VCaP (cell line): ENCODE measurements around the gene RASL11B.

Source experiments
- H3K27ac ChIP-seq: fragments of 450-650 bp; 2 replicates; pipeline ENCODE4 v1.5.1; 2017
- TF ChIP-seq, protein P1 (sequence below): fragments of 450-650 bp; conservative IDR thresholded peaks from 2 replicates; pipeline ENCODE4 v1.5.1; 2017; ENCODE audit warnings: mild to moderate bottlenecking, moderate library complexity

RASL11B gene

GRCh38 chr4:52838729-52839586, 23.2 kb upstream of the RASL11B start:
- H3K27ac ChIP-seq: no peak overlapping the region
- TF ChIP-seq, protein P1, sequence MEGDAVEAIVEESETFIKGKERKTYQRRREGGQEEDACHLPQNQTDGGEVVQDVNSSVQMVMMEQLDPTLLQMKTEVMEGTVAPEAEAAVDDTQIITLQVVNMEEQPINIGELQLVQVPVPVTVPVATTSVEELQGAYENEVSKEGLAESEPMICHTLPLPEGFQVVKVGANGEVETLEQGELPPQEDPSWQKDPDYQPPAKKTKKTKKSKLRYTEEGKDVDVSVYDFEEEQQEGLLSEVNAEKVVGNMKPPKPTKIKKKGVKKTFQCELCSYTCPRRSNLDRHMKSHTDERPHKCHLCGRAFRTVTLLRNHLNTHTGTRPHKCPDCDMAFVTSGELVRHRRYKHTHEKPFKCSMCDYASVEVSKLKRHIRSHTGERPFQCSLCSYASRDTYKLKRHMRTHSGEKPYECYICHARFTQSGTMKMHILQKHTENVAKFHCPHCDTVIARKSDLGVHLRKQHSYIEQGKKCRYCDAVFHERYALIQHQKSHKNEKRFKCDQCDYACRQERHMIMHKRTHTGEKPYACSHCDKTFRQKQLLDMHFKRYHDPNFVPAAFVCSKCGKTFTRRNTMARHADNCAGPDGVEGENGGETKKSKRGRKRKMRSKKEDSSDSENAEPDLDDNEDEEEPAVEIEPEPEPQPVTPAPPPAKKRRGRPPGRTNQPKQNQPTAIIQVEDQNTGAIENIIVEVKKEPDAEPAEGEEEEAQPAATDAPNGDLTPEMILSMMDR: no peak

DNA sequence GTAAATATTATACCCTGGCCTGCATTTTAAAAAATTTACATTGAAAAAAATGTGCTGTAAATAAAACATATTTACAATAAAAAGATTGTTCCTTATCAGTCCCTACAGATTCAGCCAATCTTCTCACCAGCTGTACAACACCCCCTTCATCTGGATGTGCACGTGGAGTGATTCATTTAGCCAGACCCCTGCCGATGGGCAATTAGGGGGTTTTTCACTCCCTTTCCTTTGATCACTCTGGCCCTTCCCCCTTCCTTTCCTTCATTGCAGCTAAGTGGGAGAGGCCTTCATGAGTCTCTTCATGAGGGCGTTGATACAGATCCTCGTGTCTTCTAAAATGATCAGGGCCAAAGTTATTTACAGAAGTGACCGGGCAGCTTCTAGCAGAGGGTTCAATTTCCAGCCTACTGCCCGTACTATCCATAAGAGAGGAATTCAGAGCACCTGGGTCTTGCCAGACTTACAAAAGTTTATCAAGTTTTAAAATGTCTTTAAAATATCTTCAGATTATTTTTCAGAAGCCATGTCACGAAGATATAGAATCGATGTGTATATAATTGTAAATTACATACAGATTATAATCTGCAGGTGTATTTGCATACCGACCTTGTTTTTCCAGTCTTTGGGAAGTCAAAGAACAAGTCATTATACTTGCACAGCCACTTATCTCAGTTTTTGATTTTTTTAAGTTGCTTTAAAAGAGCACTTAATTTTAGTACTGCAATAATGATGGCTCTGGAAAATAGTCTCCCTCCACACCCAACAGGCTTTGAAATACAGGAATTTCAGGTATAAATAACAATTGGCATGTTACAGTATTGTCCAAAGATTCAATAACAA, 21.4 kb upstream of the RASL11B start:
- TF ChIP-seq, protein P1: no peak
- H3K27ac ChIP-seq: no peak overlapping the region

DNA sequence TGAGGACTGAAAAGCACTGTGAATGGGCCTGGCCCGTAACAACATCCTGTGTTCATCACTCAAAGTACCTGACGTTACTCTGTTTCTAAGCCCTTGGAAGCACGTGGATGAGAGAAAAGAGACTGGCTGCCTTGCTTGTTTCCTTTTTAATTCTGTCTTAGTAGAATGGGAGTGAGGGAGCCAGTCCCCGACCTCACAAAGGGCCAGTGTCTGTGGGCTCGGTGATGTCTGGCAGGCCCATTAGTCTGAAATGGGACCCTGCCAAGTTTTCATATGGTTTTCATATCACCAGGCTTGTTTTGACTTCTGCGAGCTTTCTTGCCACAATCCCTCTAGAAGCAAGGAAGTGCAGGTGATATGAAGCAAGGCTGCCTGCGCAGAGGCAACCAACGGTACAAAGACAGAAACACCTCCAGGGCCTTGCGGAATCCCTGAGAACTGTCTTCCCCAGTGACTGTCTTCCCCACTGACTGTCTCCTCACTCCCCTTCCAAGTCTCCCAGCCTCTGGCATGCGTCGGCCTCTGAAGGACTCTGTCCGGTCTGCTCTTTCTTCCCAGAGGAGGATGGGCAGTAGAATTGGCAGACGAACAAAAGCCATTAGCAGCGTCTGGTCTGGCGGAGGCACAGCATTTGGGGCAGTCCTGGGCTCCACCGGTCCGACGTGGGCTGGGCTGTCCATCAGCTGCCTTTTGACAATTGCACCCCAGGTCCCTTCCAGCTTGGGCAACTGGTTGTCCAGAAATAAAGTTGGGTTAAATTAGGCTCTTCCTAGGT, 20.2 kb upstream of the RASL11B start:
- no peak overlapping the region for H3K27ac ChIP-seq
- TF ChIP-seq, protein P1: no peak

DNA sequence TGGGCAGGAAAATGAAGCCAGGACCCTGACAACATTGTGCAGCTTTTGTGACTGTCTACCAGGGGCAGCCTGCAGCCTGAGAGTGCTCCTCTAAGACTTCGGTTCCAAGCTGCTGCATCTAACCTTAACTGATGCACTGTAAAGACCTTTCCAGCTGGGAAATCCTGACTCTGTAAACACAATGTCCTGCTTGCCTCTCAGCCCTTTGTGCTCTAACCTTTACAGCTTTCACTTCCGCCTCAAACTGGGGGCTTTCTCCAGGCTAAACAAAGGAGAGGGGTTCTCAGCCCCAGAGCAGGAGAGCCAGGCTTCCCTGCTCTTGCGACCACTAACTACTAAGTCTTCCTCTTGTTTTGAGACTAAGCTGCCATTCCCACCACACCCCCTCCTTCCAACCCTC, 19.3 kb upstream of the RASL11B start:
- no peak overlapping the region for H3K27ac ChIP-seq
- TF ChIP-seq, protein P1: no peak

- no peak overlapping the region for H3K27ac ChIP-seq
- TF ChIP-seq, protein P1: no peak
Measured at GRCh38 chr4:52843351-52843750, 18.8 kb upstream of the RASL11B start.

GRCh38 chr4:52843958-52844357, 18.2 kb upstream of the RASL11B start:
- TF ChIP-seq, protein P1: no peak
- no peak overlapping the region for H3K27ac ChIP-seq

- no peak overlapping the region for H3K27ac ChIP-seq
- TF ChIP-seq, protein P1: no peak
Measured at GRCh38 chr4:52844596-52844995, 17.5 kb upstream of the RASL11B start.
